Activated CD4-positive, alpha-beta memory T cell treated with anti-CD3 and anti-CD28 coated beads, Interleukin-2, amount 10 ng/mL, durations not matched to agents 7 days and 5 days (primary cell): Measurements from ENCODE around the gene COPZ2. TPM values are rescaled to one million over a fixed set of nuclear protein-coding genes. Genes with fewer than 3 reads are reported as not detected.
"Not testable (repeated sequence)": the region's sequence is repeated elsewhere in the genome, so short reads cannot be mapped to it uniquely, and the experiment has no call there.

Experiments used
- CTCF ChIA-PET: fragments of 350-600 bp; sonication (Branson Sonifier 250); formaldehyde crosslinking; loops from one replicate; lab custom pipeline; 2021; ENCODE audit warnings: antibody characterized with exemption, inconsistent platforms; lab: Charles Lee
- POLR2A ChIA-PET: fragments of 350-600 bp; sonication (Branson Sonifier 250); formaldehyde crosslinking; loops from one replicate; lab custom pipeline; 2021; ENCODE audit warnings: antibody characterized with exemption; lab: Charles Lee
- DNase-seq: peaks from one replicate; pipeline ENCODE4 v3.0.0-alpha.2; 2020
- H3K27ac Mint-ChIP-seq: one replicate; pipeline ENCODE4 v1.8.0; 2021; ENCODE audit warnings: mild to moderate bottlenecking, mixed read lengths
- H3K27me3 Mint-ChIP-seq: one replicate; pipeline ENCODE4 v1.8.0; 2021; ENCODE audit warnings: mixed read lengths
- H3K36me3 Mint-ChIP-seq: one replicate; pipeline ENCODE4 v1.8.0; 2021; ENCODE audit warnings: low read depth, mixed read lengths
- H3K4me1 Mint-ChIP-seq: one replicate; pipeline ENCODE4 v1.8.0; 2021; ENCODE audit warnings: mixed read lengths
- H3K4me3 Mint-ChIP-seq: one replicate; pipeline ENCODE4 v1.8.0; 2021; ENCODE audit warnings: mild to moderate bottlenecking, mixed read lengths
- H3K9me3 Mint-ChIP-seq: one replicate; pipeline ENCODE4 v1.8.0; 2021; ENCODE audit warnings: mixed read lengths
- total RNA-seq, 2 experiments: library from RNA; stranded (reverse); gene quantifications; one replicate each; pipeline ENCODE4 v1.2.3, GENCODE V29; 2021

COPZ2 gene
- total RNA-seq, 2 experiments from 2014 or later = 7.4 to 11.5 TPM

DNA sequence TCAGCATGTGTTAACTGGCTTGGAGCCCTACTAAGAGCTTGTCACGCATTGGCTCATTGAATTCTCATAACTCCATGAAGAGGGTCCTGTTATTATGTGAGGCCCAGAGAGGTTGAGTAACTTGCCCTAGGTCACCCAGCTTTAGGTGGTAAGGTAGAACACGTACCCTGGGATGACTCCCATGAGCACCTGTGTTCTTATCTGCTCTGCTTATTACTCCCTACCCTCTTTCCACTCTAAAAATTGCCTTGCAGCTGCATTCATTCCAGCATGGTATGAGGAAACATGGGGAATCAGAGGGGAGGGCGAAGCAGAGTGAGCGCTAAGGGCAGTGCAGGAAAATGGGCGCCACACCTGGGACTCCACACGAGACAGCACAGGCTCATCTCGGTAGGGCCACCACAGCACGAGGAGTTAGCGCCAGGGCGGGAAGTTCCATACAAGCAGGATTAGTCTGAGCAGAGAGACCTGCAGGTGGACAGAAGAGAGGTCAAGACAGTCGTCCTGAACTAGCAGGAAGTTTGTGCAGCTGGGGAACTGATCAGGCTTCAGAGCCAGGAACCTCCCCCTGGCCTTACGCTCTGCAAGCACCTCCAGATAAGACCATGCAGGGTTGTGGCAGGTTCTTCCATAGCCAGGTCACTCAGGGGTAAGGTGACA lies 10.1 kb downstream of the COPZ2 start:
- Mint-ChIP-seq H3K27ac (no peak overlapping the region), H3K4me3 (no peak overlapping the region), H3K27me3 (peaks cover 21% of the 10 kb centered on the region), H3K36me3 (no peaks in the 10 kb centered on the region), H3K9me3 (no peaks in the 10 kb centered on the region), H3K4me1 (peaks cover 32% of the 10 kb centered on the region)
- CTCF ChIA-PET = interaction anchor here (0.7 to 4.2 kb wide), 22 partner anchors 9 to 591 kb away, joined by 3 to 94 read pairs (median 6); partner anchors contain the start of genes COPZ2, HOXB5 and NFE2L1
- POLR2A ChIA-PET = interaction anchor here (1.0 to 2.9 kb wide), 3 partner anchors 20 to 106 kb away, joined by 3 to 45 read pairs (median 5); partner anchors contain the start of gene NFE2L1
- DNase-seq = no peak

DNA sequence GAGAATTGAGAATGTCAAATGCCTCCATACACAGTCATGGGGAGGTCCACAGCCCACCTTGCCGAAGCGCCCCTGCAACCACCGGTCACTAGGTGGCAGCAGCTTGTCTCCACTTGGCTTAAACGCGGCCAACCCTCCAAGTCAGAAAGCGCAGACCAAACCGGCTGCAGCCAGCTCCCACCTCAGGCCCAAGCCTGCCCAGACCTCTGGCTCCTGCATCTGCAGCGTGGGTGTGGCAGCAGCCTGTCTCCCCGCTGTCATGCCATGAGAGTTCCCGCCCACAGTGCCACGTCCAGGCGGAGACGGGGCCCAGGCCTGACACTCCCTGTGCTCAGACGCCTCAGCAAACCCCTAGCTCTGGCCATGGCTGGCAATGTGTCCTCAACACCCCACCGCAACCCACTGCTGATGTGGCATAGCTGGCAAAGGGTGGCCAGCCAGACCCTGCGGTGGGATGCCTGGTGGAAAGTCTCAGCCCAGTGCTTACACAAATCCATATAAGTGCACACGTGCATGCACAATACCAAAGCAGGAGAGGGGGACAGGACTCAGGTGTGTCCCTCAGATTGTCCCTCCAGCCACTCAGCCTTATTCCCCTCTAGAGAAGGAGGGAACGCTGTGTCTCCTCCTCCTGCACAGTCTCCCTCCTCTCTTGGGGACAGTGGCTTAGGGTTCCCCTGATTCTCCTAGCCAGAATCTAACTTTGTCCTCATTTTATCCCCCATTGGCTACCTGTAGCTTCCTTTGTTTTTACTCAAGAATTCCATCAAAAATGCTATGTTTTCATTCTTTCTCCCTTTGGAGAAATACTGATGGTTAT lies 10.9 kb downstream of the COPZ2 start:
- H3K36me3 Mint-ChIP-seq = peaks cover 2% of the 10 kb centered on the region
- CTCF ChIA-PET = interaction anchor here (0.7 to 4.2 kb wide), 27 partner anchors 10 to 592 kb away, joined by 3 to 94 read pairs (median 5); partner anchors contain the start of genes CDK5RAP3, COPZ2, HOXB5 and NFE2L1
- peaks cover 21% of the 10 kb centered on the region for H3K27me3 Mint-ChIP-seq
- no peak overlapping the region for H3K27ac Mint-ChIP-seq
- POLR2A ChIA-PET = interaction anchor here (1.0 to 2.9 kb wide), 7 partner anchors 10 to 107 kb away, joined by 3 to 45 read pairs (median 3); partner anchors contain the start of genes CBX1 and NFE2L1
- H3K9me3 Mint-ChIP-seq = no peaks in the 10 kb centered on the region
- peak; percentile 78 for DNase-seq
- H3K4me3 Mint-ChIP-seq = no peak overlapping the region
- peaks cover 37% of the 10 kb centered on the region for H3K4me1 Mint-ChIP-seq

DNA sequence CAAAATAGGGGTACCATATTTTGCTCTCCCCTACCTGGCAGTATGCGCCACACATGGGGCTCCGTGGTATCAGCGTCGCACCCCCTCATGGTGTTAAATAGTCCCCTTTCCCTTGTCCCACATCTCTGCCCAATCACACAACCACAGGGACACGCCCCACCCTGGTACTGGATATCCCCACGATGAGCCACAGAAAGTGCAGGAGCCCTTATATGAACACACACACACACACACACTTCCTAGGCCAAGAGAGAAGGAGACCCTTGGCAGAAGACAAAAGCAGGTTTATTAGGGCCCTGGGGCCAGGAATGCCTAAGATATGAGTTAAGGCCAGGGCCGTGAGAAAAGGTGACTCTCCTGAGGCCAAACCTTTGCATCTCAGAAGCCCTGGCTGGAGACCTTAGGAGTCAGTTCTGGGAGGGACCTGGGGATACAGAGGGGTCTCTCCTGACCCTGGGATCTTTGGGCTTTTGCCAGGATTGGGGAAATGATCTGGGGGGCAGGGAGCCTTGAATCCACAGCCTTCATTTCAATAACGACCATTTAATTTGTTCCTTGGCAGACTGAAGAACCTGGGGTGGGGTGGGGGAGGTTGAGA lies 11.6 kb downstream of the COPZ2 start:
- POLR2A ChIA-PET = interaction anchor here (0.7 to 2.9 kb wide), 9 partner anchors 10 to 107 kb away, joined by 3 to 45 read pairs (median 3); partner anchors contain the start of genes CBX1 and NFE2L1
- no peaks in the 10 kb centered on the region for H3K9me3 Mint-ChIP-seq
- H3K27me3 Mint-ChIP-seq = peaks cover 22% of the 10 kb centered on the region
- H3K4me1 Mint-ChIP-seq = peaks cover 38% of the 10 kb centered on the region
- H3K27ac Mint-ChIP-seq = no peak overlapping the region
- CTCF ChIA-PET = interaction anchor here (0.6 to 4.2 kb wide), 38 partner anchors 10 to 1025 kb away, joined by 3 to 94 read pairs (median 5); partner anchors contain the start of genes CDK5RAP3, COPZ2, NFE2L1 and PNPO
- peak overlapping the region; percentile 86 for H3K4me3 Mint-ChIP-seq
- H3K36me3 Mint-ChIP-seq = peaks cover 2% of the 10 kb centered on the region
- DNase-seq = no peak

DNA sequence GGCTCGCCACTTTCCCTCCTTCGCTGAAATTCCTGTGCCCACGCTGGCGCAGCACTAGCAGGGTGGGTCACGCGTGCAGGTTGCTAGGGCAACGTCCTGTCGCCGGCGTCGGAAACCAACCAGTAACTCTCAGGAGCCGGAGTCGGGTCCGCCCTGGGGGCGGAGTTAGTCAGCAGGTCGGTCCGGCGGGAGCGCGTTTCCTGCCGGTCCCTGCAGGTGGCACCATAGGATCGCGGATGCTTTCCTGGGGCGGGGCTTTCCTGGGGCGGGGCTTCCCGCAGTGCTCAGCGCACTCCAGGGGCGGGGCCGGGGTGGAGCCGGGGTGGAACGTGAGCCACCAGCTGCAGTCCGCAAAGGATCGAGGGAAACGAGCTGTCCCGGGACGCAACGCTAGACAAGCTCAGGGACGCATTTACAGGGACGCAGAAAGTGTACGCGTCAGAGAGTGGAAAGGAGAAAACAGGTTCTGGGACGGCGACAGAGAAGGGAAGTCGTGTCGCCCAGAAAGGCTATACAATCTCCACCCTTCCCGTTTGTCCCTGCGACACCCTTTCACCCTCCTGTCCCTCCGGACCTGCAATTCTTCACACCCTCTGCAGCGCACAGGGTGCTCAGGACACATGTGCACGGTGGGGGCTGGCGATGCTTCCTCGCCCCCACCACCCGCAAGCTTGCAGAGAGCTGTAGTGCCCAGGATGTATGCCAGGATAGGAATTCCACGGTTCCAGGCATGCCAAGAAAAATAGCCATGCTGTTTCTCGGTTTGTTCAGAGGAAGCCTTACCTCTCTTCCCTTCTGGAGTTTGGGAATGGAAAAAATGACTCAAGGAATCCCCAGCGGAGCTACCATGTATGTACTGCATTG lies 12.3 kb downstream of the COPZ2 start:
- peaks cover 20% of the 10 kb centered on the region for H3K27me3 Mint-ChIP-seq
- peak overlapping the region; percentile 91 for H3K27ac Mint-ChIP-seq
- POLR2A ChIA-PET = interaction anchor here (0.7 to 2.9 kb wide), 8 partner anchors 11 to 98 kb away, joined by 3 to 45 read pairs (median 3); partner anchors contain the start of genes CBX1 and NFE2L1
- DNase-seq = peak; percentile 98
- H3K36me3 Mint-ChIP-seq = peaks cover 2% of the 10 kb centered on the region
- CTCF ChIA-PET = interaction anchor here (0.5 to 4.2 kb wide), 34 partner anchors 10 to 1024 kb away, joined by 3 to 94 read pairs (median 5); partner anchors contain the start of genes CDK5RAP3, COPZ2, NFE2L1 and SNX11
- H3K4me1 Mint-ChIP-seq = peaks cover 38% of the 10 kb centered on the region
- H3K4me3 Mint-ChIP-seq = peak overlapping the region; percentile 86
- no peaks in the 10 kb centered on the region for H3K9me3 Mint-ChIP-seq

DNA sequence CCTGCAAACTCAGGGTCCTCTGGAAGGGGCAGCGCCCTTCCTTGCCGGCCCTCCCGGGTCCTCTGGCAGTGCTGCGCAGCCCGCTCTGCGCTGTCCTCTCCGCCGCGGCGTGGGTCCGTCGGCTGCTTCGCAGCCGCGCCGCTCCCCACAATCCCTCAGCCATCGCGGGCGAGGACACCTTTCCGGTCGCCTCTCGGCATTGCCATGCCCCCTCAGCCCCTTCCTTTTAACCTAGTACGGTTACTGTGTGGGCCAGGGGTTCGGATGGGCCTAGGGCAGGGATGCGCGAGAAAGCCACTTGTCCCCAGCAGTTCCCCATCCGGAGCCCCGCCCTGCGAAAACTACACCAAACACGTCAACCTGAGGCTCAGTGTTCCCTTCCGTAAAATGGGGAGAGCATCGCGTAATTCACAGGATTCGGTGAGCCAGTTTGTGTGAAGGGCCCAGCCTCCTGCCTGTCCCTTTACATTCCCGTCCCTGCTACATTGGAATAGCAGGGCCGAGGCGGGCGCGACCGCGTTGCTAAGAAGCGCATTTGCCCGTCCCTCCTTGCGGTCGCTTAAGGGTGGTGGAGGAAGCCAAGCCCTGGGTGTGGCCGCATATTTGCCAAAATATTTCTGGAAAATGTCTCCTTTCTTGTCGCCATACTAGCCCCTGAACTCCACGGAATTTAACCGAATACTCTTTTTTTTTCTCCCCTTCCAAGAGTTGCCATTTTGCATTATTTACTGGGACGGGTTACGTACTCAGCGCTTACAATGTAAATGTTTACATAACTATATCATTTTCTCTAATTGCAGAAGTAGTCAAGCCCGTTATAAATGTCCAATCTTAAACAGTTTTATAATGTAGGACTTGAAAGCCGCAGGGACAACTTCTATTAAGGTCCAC lies 13.2 kb downstream of the COPZ2 start:
- H3K9me3 Mint-ChIP-seq = no peaks in the 10 kb centered on the region
- peak overlapping the region; percentile 86 for H3K4me3 Mint-ChIP-seq
- H3K36me3 Mint-ChIP-seq = peaks cover 2% of the 10 kb centered on the region
- peaks cover 38% of the 10 kb centered on the region for H3K4me1 Mint-ChIP-seq
- peak overlapping the region; percentile 91 for H3K27ac Mint-ChIP-seq
- POLR2A ChIA-PET = interaction anchor here (1.0 to 2.9 kb wide), 3 partner anchors 23 to 54 kb away, joined by 3 to 45 read pairs (median 4); partner anchors contain the start of gene NFE2L1
- DNase-seq = peak; percentile 71
- H3K27me3 Mint-ChIP-seq = peaks cover 20% of the 10 kb centered on the region
- CTCF ChIA-PET = interaction anchor here (0.9 to 4.2 kb wide), 24 partner anchors 13 to 694 kb away, joined by 3 to 94 read pairs (median 5); partner anchors contain the start of genes CDK5RAP3, COPZ2 and NFE2L1

DNA sequence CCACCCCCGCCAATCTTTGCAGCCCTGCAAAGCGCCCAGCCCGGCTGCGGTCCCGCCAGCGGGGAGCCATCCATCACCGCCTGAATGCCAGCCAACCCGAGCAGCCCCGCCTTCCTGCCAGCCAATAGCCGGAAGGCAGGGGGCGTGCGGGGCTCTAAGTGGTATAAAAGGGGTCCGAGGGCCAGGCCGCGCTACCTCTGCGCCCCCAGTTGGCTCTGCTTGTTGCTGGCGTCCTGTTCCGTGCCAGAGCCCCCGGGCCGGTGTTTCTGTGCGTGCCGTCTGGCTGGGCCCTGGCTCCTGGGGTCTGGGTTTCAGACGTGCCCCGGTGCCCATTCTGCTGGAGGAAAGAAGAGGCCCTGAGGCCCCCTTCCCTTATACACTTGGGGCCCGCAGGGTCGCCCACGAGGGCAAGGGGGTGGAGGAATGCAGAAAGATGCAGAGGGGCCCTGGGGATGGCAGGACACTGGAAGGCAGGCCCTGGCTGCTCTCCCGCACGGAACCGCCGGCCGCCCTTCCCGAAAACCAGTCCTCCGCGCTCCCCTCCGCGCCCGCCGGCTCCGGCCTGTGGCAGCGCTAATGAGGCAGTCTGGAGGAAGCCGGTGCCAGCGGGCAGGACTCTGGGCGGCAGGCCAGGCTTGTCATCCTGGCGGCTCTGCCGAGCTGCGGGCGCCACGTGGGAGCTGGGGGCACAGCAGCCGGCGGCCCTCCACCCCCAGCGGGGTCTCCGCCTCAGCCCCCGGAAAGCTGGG lies 14.0 kb downstream of the COPZ2 start:
- Mint-ChIP-seq H3K4me3 (peak overlapping the region; percentile 69), H3K36me3 (peaks cover 2% of the 10 kb centered on the region), H3K27me3 (peaks cover 20% of the 10 kb centered on the region), H3K9me3 (no peaks in the 10 kb centered on the region), H3K4me1 (peaks cover 40% of the 10 kb centered on the region), H3K27ac (peak overlapping the region; percentile 65)
- POLR2A ChIA-PET = interaction anchor here (1.0 kb wide), 1 partner anchor 25 kb away, joined by 4 read pairs; the partner anchor contains the start of gene NFE2L1
- DNase-seq = peak; percentile 60
- CTCF ChIA-PET = interaction anchor here (1.1 kb wide), 1 partner anchor 12 kb away, joined by 3 read pairs; no protein-coding TSS in a partner anchor

DNA sequence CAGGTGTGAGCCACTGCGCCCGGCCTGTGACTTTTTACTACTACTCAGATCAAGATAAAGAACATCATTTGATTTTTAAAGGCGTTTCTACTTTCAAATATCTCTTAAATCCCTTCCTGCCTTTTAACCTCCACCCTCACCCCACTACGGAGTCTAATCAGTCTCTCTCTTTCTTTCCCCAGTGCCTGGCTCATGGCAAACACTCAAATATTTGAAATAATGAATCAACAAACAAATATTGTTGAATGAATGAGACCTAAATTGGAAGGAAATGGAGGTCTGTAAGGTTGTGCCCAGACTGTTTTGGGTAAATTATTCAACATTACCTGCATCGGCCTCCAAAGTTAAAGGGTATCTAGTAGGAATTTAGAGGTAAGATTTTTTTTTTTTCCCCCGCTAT lies 14.7 kb downstream of the COPZ2 start:
- Mint-ChIP-seq H3K9me3 (no peaks in the 10 kb centered on the region), H3K4me3 (peak overlapping the region; percentile 69), H3K4me1 (peaks cover 46% of the 10 kb centered on the region), H3K27me3 (peaks cover 20% of the 10 kb centered on the region), H3K27ac (peak overlapping the region; percentile 28), H3K36me3 (peaks cover 2% of the 10 kb centered on the region)
- no peak for DNase-seq
- CTCF ChIA-PET = no interaction called here
- POLR2A ChIA-PET = no interaction called here

DNA sequence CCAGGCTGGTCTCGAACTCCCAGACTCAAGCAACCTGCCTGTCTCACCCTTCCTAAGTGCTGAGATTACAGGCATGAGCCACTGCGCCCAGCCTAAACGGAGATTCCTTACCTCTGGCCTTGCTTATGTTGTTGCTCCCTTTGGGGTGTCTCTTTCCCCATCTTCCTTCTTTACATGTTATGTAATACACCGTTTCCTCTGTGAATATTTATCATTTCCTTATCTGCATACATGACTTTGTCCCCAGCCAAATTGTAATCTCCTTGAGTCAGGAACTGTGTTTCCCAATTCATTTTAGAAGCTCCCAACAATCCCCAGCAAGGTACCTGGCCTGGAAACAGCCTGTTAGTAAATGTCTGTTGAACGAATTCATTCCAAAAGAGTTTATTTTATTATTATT lies 15.7 kb downstream of the COPZ2 start:
- Mint-ChIP-seq H3K4me3 (no peak overlapping the region), H3K27ac (no peak overlapping the region), H3K9me3 (no peaks in the 10 kb centered on the region), H3K4me1 (peaks cover 54% of the 10 kb centered on the region), H3K27me3 (peaks cover 18% of the 10 kb centered on the region), H3K36me3 (peaks cover 2% of the 10 kb centered on the region)
- CTCF ChIA-PET = interaction anchor here (1.6 to 13.2 kb wide), 6 partner anchors 11 to 73 kb away, joined by 3 to 185 read pairs (median 18); partner anchors contain the start of gene CDK5RAP3
- no peak for DNase-seq
- POLR2A ChIA-PET = no interaction called here

DNA sequence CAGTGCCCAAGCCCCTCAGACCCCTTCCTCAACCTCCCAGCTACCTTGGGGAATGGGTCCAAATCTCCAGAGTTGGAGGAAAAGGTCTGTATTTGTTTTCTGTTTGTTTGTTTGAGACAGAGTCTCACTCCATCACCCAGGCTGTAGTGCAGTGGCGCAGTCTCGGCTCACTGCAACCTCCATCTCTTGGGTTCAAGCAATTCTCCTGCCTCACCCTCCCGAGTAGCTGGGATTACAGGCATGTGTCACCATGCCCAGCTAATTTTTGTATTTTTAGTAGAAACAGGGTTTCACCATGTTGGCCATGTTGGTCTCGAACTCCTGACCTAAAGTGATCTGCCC lies 19.8 kb downstream of the COPZ2 start:
- Mint-ChIP-seq H3K27ac (peak overlapping the region; percentile 90), H3K4me1 (peaks cover 28% of the 10 kb centered on the region), H3K4me3 (peak overlapping the region; percentile 52), H3K27me3 (peaks cover 38% of the 10 kb centered on the region)
- ChIA-PET CTCF (interaction anchor here (0.8 to 13.2 kb wide), 25 partner anchors 9 to 422 kb away, joined by 3 to 185 read pairs (median 5); partner anchors contain the start of genes CDK5RAP3, NFE2L1, PNPO and SCRN2), POLR2A (interaction anchor here (0.6 to 2.4 kb wide), 7 partner anchors 31 to 854 kb away, joined by 3 to 6 read pairs (median 4); partner anchors contain the start of gene NFE2L1)
- DNase-seq, H3K36me3 Mint-ChIP-seq, H3K9me3 Mint-ChIP-seq: not testable (repeated sequence)

DNA sequence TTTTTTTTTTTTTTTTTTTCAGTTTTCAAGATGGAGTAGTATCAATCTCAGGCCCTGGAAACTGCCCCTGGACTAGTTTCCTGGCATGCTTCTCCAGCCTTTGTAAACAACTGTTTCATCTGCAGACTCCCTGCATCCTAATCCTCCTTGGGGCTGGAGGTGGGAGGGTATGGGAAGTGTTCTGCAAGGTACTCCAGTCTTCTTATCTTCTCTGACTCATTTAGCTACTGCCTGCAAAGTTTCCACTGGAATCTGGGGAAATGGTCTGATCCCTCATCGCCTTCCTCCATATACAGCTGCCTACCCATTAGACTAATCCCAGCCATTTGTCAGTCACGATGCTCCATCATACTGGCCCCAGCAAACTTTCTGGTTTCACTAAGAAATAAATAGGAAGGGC lies 21.5 kb downstream of the COPZ2 start:
- H3K4me3 Mint-ChIP-seq = no peak overlapping the region

More for the DNA sequence above, 21.5 kb downstream of the COPZ2 start:
- peaks cover 37% of the 10 kb centered on the region for H3K27me3 Mint-ChIP-seq
- H3K4me1 Mint-ChIP-seq = peaks cover 38% of the 10 kb centered on the region
- no peaks in the 10 kb centered on the region for H3K9me3 Mint-ChIP-seq
- ChIA-PET POLR2A (interaction anchor here (0.5 kb wide), 1 partner anchor 86 kb away, joined by 4 read pairs; no protein-coding TSS in a partner anchor), CTCF (interaction anchor here (0.6 to 13.2 kb wide), 5 partner anchors 10 to 67 kb away, joined by 3 to 185 read pairs (median 14); partner anchors contain the start of gene CDK5RAP3)
- no peak for DNase-seq
- H3K27ac Mint-ChIP-seq = no peak overlapping the region
- H3K36me3 Mint-ChIP-seq = no peaks in the 10 kb centered on the region
